ENCODE results near the gene CIB2. TPM values are rescaled to one million over a fixed set of nuclear protein-coding genes. Genes with fewer than 3 reads are reported as not detected.
A peak's percentile ranks its signal among the peaks of the same experiment; 100 is the strongest.

CIB2 gene
- total RNA-seq, 1 donor from 2014 or later: 16.7 TPM

DNA sequence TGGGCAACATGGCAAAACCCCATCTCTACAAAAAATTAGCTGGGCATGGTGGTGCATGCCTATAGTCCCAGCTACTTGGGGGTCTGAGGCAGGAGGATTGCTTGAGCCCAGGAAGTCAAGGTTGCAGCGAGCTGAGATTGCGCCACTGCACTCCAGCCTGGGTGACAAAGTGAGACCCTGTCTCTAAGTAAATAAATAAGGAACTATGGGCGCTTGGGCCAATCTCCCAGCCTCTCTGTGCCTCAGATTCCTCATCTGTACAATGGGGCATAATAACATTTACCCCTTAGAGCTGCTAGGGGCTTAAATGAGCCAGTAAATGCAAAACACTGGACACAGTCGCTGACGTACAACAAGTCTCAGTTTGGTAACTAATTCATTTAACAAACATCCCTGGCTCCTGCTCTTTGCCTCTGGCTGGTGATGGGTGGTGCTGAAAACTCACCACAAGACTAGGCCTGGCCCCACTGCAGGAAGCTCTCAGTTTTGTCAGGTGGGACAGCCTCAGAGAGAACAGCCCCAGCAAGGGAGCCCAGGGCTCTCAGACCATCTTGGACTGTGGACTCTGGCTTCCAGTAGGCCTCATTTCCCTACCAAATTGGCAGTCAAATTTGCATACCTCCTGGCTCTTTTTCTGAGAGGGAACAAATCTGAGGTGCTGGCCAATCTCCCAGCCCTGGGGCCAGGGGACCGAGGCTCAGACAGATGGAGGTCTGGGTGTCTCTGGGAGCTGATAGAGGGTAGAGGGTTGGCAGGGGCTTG is 47.4 kb downstream of the CIB2 start:
- DNase-seq (ENCODE audit: low read depth): no peak

DNA sequence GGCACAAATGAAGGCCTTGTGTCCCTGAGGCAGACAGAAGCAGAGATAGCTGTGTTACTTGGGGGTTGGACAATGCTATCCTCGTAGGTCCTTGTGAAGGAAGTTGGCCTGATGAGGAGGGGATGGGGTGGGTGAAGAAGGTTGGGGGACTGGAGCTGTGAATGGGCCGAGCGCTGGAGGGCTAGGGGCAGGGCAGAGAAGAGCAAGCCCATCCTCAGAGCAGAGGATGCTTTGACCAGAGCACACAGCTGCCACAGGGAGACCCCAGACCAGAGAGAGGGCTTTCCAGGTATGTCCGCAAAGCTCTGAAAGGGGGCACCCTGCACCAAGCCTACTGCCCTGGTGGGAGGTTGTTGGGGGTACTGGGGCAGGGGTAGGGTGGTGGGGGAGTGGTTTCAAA is 48.1 kb downstream of the CIB2 start:
- DNase-seq (ENCODE audit: low read depth): no peak

DNA sequence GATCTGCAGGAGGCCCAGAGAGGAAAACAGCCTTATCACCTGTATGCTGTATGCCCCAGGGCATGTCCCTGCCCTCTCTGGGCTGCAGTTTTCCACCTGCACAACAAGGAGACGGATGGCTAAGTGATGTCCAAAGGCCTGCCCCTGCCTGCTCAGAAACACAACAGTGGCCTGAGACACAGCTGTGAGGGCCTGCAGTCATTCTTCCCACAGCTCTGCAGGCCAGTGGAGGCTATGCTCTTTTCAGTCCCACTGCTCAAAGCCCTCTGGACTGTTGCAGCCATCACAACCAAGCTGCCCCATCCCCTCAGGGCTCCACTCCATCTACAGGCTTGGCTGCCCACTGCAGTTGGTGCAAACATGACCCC is 48.5 kb downstream of the CIB2 start:
- no peak for DNase-seq (ENCODE audit: low read depth)

DNA sequence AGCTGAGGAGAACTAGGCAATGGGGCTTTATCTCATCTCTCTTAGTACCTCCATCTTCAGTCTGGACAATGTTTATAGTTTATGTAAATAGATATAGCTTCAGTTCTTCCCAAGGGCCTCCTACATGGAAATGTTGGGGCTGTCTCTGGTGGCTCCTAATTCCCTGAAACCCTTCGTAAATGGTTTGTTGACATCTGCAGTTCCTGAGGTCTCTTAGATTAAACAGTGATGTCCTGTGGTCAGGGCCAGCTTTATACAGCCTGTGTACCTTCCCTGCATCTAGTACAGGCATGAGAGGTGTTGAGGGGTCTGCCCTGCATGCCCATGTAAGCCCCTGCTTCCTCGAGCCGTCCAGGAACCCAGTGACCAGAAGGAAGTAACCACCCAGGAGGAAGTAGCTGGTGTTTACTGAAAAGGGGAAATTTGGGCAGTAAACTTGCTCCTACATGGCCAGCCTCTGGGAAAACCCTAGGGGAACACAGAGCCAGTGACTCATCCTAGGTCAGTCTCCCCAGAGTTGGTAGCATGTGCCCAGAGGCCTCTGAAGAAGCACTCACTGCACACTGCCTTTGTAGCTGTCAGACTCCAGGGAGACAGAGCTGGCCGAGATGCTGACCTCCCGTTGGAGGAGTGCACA is 49.0 kb downstream of the CIB2 start:
- no peak for DNase-seq (ENCODE audit: low read depth)

DNA sequence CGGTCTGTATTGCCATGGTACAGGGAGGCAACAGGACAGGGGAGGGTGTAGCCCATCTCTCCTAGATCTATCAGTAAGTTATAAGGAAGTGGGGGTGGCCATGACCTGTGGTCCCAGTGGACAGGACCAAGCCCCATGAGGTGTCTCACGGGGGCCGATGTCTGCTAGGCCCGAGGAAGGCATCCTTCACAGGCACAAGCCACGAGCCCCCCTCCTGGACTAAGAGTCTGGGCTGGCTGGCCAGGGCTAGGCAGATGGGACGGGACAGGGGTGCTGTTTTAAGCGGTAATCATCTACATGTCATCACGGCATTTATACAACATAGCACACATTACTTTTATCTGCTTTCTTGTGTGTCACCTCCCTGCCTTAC is 51.2 kb downstream of the CIB2 start:
- DNase-seq (ENCODE audit: low read depth): no peak

DNA sequence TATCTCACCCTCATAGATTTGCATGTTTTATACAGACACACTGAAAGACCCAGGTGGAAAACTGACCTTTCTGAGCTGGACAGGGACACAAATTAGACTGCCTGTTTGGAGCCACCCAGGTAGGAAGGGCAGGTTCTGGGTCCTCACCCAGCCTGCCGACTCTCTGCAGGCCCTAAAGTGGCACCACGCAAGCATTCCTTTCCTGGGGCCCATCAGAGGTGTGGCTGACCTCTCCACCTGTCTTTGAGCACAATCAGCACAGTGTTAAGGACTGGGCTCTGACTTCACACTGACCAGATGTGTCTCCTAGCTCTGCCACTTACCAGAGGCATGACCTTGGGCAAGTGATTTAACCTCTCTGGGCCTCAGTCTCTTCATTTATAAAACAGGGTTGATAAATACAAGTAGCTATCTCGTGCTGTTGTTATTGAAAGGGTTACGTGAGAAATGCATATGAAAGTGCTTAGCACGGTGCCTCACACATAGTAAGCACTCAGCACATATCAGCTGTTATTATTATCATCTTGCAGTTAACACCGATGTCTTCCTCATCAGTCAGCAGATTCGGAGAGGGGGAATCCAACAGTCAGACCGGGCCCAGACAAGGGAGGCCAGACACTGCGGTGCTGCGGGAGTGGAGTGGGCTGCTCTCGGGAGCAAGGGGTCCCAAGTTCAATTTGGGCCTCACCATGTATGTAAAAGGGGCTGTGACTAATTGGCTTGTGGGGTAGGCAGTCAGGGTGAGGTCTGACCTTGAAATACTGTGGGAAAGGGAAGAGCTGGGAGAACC is 51.8 kb downstream of the CIB2 start:
- no peak for DNase-seq (ENCODE audit: low read depth)

DNA sequence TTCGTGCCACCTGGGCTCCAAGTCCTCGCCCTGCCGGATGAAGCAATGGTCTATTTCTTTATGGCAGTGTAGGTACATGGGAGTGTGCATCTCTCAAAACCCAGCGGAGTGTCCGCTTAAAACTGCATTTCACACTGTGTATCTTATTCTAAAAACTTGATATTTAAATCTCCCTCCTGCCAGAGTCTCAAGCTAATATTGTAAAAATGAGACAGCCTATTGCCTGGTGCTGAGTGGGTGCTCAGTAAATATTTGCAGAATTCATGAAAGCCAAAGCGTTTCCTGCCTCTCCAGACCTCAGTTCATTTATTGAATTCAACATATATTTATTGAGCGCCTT is 53.4 kb downstream of the CIB2 start:
- DNase-seq (ENCODE audit: low read depth): no peak

DNA sequence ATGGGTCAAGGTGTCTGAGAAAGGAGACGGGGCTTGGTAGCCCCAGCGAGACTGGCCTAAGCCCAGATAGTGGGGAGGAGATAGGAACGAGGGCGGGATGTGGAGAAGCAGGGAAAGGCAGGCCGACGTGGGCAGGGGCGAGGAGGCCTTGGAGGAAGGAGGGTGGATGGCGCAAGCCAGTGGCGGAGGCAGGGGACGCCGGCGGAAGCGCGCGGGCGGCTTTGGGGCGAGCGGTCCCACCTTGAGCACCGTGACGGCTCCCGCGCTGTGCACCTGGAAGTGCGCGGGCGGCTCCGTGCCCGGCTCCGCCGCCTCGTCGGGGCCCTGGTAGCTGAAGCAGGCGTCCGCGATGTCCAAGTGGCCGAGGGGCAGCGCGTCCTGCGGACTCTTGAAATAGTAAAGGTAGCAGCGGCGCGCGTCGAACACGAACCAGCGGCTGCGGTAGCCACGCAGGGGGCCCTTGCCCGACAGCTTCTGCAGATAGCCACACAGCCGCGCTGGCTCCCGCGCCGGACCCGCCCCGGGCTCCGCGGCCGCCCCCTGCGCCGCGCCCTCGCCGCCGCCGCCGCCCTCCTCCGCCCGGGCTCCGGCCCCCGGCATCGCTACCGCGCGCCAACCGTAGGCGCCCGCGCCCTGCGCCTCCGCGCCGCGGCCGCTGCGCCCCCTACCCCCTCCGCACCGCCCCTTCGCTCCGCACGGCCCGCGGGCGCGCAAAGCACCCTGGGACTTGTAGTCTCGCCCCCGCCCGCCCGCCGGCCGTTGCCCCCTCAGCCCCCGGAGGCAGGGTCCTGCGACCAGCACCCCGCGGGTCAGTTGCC is 54.0 kb downstream of the CIB2 start, which contains the start of gene TBC1D2B:
Gene TBC1D2B (minus strand): TSS at position 659 of the 818 bp plus-strand sequence. CDS start 59 bp downstream, at position 600.
- no peak for DNase-seq (ENCODE audit: low read depth)

DNA sequence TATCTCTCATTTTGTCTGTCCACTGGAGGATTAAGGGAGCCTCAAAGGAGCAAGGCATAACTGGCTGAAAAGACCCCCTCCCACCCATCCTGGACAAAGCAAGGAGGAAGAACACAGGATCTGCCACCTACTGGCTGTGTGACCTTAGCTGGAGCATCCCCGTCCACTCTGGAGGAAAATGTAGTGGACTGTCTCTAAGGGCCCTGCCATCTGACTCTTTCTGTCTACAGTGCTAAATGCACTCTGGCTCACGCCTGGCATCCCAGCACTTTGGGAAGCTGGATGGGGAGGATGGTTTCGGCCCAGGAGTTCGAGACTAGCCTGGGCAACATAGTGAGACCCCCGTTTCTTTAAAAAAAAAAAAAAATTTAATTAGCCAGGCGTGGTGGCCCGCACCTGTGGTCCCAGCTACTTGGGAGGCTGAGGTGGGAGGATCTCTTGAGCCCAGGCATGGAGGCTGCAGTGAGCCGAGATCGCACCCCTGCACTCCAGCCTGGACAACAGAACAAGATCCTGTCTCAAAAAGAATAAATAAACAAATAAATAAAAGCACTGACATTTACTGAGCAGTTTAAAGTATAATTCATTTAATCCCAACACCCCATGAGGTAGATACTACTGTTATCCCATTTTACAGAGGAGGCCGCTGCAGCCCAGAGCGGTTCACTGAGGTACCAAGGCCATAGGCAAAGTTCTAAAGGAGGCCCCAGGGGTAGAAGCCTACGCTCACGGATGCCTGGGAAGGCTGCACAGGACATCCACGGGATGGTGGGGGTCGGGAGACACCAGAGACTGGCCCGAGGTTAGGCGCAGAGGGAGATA is 54.8 kb downstream of the CIB2 start:
- no peak for DNase-seq (ENCODE audit: low read depth)

DNA sequence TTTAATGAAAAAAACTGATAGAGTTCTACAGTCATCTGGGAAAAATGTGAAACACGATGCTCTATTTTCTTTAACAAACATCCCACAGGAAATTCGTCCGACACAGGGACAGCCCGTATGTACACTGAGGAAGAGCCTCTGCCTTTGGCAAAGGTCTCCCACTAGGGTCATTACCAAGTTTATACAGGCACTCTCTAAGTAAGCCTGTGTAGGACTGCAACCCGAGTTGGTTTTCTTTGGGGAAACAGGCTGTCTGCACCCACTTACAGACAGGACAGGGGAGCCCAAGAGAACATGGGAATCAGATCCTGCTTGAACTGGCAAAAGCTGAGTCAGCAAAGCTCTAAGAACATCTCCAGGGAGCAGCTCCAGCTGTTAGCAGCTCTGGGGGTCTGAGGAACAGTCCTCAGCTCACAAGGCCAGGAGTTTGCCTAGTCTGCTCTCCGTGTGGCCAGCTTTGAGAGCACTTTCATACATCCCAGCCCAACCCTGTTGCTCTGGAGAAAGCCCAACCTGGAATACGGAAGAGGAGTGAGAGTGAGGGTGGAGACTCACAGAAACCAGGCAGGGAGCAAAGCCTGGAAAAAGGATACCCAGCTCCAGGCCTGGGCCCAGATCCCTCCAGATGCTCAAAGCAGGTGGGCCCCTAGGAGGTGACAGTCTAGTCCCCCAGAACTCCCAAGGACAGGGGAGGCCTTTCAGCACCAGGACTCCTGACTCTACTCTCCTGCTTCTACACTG is 55.6 kb downstream of the CIB2 start:
- peak; percentile 78 for DNase-seq (ENCODE audit: low read depth)

DNA sequence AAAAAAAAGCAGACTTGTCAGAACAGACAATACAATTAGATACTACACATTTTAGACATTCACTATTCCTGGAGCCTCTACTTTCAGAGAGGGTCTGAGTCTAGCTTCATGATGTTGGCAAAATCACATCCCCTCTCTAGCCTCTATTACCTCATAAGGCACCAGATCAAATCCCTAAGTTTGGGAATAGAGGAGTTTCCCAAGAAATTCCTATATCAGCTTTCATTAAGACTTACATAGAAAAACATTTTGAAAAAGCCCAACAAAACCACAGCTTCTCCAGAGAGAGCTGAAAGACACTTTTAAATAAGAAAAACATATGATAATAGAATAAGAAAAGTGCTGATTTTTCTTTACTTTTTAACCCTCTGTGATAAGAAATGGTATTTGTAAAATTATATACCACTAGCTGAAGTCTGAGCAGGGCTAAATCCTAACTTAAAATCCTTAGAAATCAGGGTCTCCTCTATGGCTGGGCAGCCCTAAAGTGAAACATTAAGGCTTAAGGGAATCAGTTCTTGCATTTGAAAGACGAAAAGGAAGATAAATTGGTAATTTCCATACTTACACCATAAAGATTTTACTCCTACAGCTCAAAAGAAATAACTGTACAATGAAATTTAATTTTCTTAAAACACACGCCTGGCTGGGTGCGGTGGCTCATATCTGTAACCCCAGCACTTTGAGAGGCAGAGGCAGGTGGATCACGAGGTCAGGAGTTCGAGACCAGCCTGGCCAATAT is 58.0 kb downstream of the CIB2 start:
- DNase-seq (ENCODE audit: low read depth): no peak

DNA sequence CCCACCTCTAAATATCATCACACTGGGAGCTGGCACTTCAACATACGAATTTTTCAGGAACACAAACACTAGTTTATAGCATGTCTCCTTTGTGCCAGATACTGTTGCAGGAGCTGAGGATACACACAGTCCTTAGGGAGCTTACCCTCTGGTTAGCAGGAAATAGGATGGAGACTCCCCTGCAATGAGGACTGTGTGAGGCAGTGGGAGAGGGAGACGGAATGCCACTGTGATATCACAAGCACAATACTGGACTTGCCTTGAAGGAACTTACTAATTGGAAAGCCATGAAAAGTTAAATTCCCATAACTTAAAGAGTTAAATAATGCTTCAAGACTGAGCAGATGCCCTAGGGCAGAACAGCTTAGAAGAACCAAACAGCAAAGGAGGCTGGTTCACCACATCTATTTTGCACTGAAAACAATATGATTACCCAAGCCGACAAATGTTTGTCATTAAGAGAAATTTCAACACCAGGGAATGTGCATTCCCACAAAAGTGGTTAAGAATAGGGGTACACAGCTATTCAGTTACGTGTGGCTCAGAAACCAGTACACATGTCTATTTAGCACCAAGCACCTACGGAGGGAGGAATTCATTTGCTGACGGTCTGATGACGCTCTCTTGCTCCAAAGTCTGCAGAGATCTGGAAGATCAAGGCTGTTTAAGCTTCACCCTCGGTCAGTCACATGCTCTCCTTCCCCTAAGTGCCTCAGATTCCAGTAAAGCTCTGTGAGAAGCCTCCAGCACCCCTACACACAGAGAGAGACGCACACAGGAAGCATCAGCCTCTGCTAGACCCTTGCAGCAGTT is 59.0 kb downstream of the CIB2 start:
- DNase-seq (ENCODE audit: low read depth): peak; percentile 85

DNA sequence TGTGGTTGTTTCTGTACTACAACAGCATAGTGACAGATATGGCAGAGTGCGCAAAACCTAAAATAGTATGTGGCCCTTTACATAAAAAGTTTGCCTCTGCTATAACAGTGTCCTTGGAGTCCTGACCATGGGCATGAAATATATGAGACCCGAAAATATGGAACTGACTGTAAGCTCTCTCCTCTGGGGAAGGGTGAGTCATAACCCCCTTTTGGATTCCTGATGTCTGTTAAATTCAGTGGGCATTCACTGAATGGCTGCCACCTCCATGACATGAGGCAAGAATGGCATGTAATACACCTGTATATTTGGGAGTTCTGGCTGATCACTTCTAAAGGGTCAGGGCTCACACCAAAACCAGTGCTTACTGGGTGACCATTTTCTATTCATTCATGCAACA is 59.9 kb downstream of the CIB2 start:
- no peak for DNase-seq (ENCODE audit: low read depth)

DNA sequence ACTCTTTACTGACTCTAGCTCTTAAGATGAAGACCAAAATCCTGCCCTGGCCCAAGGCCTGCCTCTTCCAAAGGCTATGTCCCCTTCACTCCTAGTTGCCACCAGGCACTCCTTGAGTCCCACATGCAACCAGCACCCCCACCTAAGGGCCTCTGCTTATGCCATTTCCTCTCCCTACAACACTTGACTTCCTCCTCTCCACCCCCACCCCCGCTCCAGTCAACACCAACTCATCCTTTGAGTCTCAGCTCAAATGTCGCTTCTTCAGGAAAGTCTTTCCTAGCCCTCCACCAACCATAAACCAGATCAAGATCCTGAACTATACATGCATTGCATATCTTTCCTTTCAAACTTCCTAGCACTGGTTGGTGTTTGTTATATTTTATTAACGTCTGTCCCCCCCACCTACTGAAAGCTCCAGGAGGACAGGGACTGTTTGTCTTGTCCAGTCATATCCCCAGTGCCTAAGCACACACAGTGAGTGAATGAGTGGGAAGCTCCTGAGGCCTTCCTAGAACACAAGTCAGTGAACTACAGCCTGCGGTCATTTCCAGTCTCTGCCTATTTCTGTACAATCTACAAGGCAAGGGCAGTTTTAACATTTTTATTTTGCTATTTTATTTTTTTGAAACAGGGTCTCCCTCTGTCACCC is 61.1 kb downstream of the CIB2 start:
- DNase-seq (ENCODE audit: low read depth): no peak

DNA sequence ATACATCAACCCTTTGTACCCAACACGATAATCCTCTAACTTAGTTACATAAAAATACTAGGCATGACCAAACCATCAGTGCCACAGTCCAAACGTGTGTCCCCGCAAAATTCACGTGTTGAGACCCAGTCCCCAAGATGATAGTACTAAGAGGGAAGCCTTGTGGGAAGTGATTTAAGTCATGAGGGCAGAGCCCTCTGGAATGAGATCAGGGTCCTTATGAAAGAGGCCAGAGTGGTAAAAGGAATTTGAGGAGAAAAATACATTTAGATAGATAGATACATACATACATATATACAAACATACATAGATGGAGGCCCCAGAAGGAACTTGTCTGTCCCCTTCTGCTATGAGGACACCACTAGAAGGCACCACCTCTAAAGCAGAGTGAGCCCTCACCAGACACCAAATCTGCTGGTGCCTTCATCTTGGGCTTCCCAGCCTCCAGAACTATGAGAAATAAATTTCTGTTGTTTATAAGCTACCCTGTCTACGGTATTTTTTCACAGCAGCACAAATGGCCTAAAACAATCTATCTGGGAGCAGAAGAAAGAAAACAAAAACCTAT is 61.7 kb downstream of the CIB2 start:
- DNase-seq (ENCODE audit: low read depth): no peak

DNA sequence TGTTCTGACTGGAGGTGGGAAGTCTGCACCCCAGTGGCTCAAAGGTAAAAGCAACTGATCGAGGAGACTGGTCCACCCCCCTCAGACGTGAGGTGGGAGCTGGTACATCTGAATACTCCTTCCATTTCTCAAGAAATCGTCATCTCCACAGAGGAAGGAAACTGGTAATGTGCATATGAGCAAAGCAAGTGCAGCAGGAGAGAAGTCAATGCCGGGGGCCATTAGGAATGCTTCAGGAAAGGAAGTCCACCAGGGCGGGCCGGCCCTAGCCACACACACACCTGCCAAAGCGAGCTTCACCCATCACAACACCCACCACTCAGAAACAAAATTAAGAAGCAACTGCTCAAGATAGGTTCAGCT is 62.2 kb downstream of the CIB2 start:
- no peak for DNase-seq (ENCODE audit: low read depth)

DNA sequence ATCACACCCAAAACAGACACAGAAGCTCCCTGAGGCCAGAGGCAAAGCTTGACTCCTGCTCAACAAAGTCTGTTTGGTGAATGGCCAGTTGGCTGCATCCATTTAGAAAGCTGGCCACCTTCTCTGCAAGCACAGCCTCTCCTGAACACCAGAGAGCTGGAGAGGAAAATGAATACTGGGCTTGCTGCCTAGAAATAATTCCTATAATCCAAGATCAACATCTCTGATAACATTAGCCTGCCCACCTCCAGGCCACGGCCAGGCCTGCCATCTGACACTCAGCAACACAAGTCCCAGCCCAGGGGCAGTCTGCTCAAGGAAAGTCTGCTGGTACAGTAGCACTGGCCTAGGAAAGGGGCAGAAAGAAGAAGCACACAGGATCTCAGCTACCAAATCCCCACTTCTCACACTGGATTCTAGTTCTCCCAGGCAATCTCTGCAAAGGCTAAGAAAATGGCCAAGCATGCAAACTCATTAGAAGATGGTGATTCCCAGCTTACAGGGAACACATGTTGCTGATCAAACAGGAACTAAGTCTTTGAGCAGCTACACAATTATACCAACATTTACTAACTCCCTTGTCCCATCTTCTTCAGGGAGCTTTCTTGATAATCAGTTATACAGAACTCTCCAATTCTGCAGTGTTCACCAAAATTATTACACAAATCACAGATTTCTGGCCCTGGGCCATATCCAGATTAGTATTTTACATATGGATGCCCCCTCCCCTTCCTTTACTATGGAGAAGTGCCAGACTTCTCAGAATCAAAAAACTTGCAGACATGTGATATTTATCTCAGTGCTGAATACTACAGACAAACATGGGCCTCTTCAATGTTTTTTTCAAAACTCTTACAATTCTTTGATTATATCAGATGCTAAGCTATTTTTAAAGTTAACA is 63.7 kb downstream of the CIB2 start:
- no peak for DNase-seq (ENCODE audit: low read depth)

All from renal cortical epithelial cell (primary cell).